HCT116 (cell line): Measurements from ENCODE around the gene SLCO4A1. TPM values are rescaled to one million over a fixed set of nuclear protein-coding genes. Genes with fewer than 3 reads are reported as not detected.

Experiments used
- ATAC-seq: fragments of 200-7000 bp; cut with Tn5 transposase; 2 replicates; pipeline ENCODE4 v1.9.1; 2020; ENCODE audit warnings: mild to moderate bottlenecking, moderate library complexity
- BruUV-seq: library from RNA; stranded (reverse); fragments of 400-500 nt; replicated peaks from 2 replicates; lab custom pipeline; 2021; lab: Mats Ljungman, UMichigan
- CTCF ChIA-PET: fragments of 300-600 bp; sonication (Branson Sonifier 250); formaldehyde crosslinking; loops from one replicate; lab custom pipeline; 2021; ENCODE audit warnings: antibody characterized with exemption; lab: Charles Lee
- POLR2A ChIA-PET: fragments of 300-600, 350-600 bp; sonication (Branson Sonifier 250); formaldehyde crosslinking; loops from one replicate; lab custom pipeline; 2021; ENCODE audit warnings: antibody characterized with exemption; lab: Charles Lee
- RAD21 ChIA-PET, 2 experiments: fragments of 300-600 bp; sonication (Branson Sonifier 250); formaldehyde crosslinking; loops; one replicate each; lab custom pipeline; 2023; ENCODE audit warnings: low total read pairs in 2 of 2; ENCODE audit not compliant: uncharacterized antibody in 2 of 2, unreplicated experiment in 2 of 2, low non-redundant PET in 1 of 2; lab: Charles Lee
- DNase-seq: peaks from one replicate; pipeline ENCODE4 v3.0.0-alpha.2; 2010; ENCODE audit warnings: low read depth, low spot score
- H2AFZ ChIP-seq: fragments of 200-600 bp; shearing (Covaris generic), sonication (generic); 2 replicates; pipeline ENCODE4 v1.6.1; 2017; ENCODE audit warnings: low read depth, mixed run types, mixed read lengths, antibody characterized with exemption, low read length; ENCODE audit not compliant: poor library complexity, severe bottlenecking
- H3K27ac ChIP-seq: 2 replicates; pipeline ENCODE4 v1.5.1; 2012; ENCODE audit warnings: low read depth, low read length
- H3K27me3 ChIP-seq: fragments of 200-600 bp; sonication (generic); 2 replicates; pipeline ENCODE4 v1.6.1; 2016; ENCODE audit warnings: mixed run types, low read length, mixed read lengths; ENCODE audit not compliant: insufficient read depth
- H3K36me3 ChIP-seq, 2 experiments: fragments of 200-500 bp in 1 of 2; fragments of 200-600 bp in 1 of 2; sonication (Bioruptor generic) in 1 of 2; sonication (generic) in 1 of 2; 2 replicates each; pipeline versions ENCODE4 v1.5.1 to v1.6.1; 2014 to 2016; ENCODE audit warnings: low read length in 2 of 2, inconsistent platforms in 1 of 2, mixed read lengths in 1 of 2, mixed run types in 1 of 2; ENCODE audit not compliant: insufficient read depth in 2 of 2, control insufficient read depth in 1 of 2
- H3K4me1 ChIP-seq, 2 experiments: fragments of 200-600 bp in 1 of 2; sonication (generic) in 1 of 2; 2 replicates each; pipeline versions ENCODE4 v1.5.1 to v1.6.1; 2012 to 2017; ENCODE audit warnings: low read length in 2 of 2, inconsistent platforms in 1 of 2, mild to moderate bottlenecking in 1 of 2, mixed read lengths in 1 of 2, mixed run types in 1 of 2, moderate library complexity in 1 of 2; ENCODE audit not compliant: insufficient read depth in 2 of 2, control insufficient read depth in 1 of 2
- H3K4me2 ChIP-seq: fragments of 200-600 bp; sonication (generic); 2 replicates; pipeline ENCODE4 v1.6.1; 2017; ENCODE audit warnings: mixed run types, low read length, mixed read lengths
- H3K4me3 ChIP-seq, 2 experiments: fragments of 200-600 bp in 1 of 2; sonication (generic) in 1 of 2; replicated peaks in 1 of 2; 2 replicates each; pipeline ENCODE4 v1.5.1; 2011 to 2016; ENCODE audit warnings: low read length in 2 of 2, control low read depth in 1 of 2, low read depth in 1 of 2, mild to moderate bottlenecking in 1 of 2, mixed read lengths in 1 of 2, mixed run types in 1 of 2
- H3K79me2 ChIP-seq: fragments of 200-600 bp; sonication (generic); 2 replicates; pipeline ENCODE4 v1.6.1; 2017; ENCODE audit warnings: mild to moderate bottlenecking, mixed run types, low read length, moderate library complexity, mixed read lengths; ENCODE audit not compliant: insufficient read depth
- H3K9ac ChIP-seq: fragments of 200-600 bp; sonication (generic); 2 replicates; pipeline ENCODE4 v1.6.1; 2016; ENCODE audit warnings: low read length, mixed read lengths
- H3K9me2 ChIP-seq: fragments of 200-600 bp; sonication (generic), shearing (Covaris generic); 2 replicates; pipeline ENCODE4 v1.6.1; 2017; ENCODE audit warnings: mixed run types, mild to moderate bottlenecking, moderate library complexity; ENCODE audit not compliant: insufficient read depth
- H3K9me3 ChIP-seq, 2 experiments: fragments of 200-500 bp in 1 of 2; fragments of 200-600 bp in 1 of 2; sonication (Bioruptor generic) in 1 of 2; sonication (generic) in 1 of 2; 2 replicates each; pipeline ENCODE4 v1.6.1; 2014 to 2017; ENCODE audit warnings: low read length in 2 of 2, mixed read lengths in 2 of 2, inconsistent platforms in 1 of 2, low read depth in 1 of 2, mild to moderate bottlenecking in 1 of 2, mixed run types in 1 of 2, moderate library complexity in 1 of 2; ENCODE audit not compliant: control insufficient read depth in 1 of 2, insufficient read depth in 1 of 2
- H4K20me1 ChIP-seq: fragments of 200-600 bp; sonication (generic), shearing (Covaris generic); 2 replicates; pipeline ENCODE4 v1.6.1; 2017; ENCODE audit warnings: mixed run types, mild to moderate bottlenecking, moderate library complexity; ENCODE audit not compliant: insufficient read depth
- ATF3 ChIP-seq: IDR thresholded peaks from 2 replicates; pipeline ENCODE4 v1.6.1; 2012
- CBX3 ChIP-seq: IDR thresholded peaks from 2 replicates; pipeline ENCODE4 v1.6.1; 2012; ENCODE audit warnings: low read depth
- CEBPB ChIP-seq: IDR thresholded peaks from 2 replicates; pipeline ENCODE4 v1.6.1; 2012; ENCODE audit warnings: low read depth
- CTCF ChIP-seq, 3 experiments: fragments of 200-600 bp in 1 of 3; sonication (generic) in 1 of 3; IDR thresholded peaks in 2 of 3; conservative IDR thresholded peaks in 1 of 3; 2 replicates each; pipeline ENCODE4 v1.5.1; 2012 to 2017; ENCODE audit warnings: low read depth in 2 of 3, low read length in 2 of 3, antibody characterized with exemption in 1 of 3, borderline replicate concordance in 1 of 3, control low read depth in 1 of 3, mild to moderate bottlenecking in 1 of 3, mixed read lengths in 1 of 3, mixed run types in 1 of 3, moderate library complexity in 1 of 3; ENCODE audit not compliant: insufficient read depth in 1 of 3
- EZH2phosphoT487 ChIP-seq: fragments of 200-600 bp; IDR thresholded peaks from 2 replicates; pipeline ENCODE4 v1.6.1; 2018; ENCODE audit warnings: antibody characterized with exemption, borderline replicate concordance
- FOSL1 ChIP-seq: IDR thresholded peaks from 2 replicates; pipeline ENCODE4 v1.6.1; 2012; ENCODE audit warnings: low read depth
- POLR2A ChIP-seq: IDR thresholded peaks from 2 replicates; pipeline ENCODE4 v1.7.0; 2011; ENCODE audit warnings: borderline replicate concordance; ENCODE audit not compliant: insufficient read depth, insufficient read length; ENCODE audit errors: extremely low read depth
- POLR2AphosphoS5 ChIP-seq: IDR thresholded peaks from 2 replicates; pipeline ENCODE4 v1.6.1; 2011; ENCODE audit warnings: mild to moderate bottlenecking, low read depth, low read length, moderate library complexity
- SIN3A ChIP-seq: IDR thresholded peaks from 2 replicates; pipeline ENCODE4 v1.6.1; 2012; ENCODE audit warnings: low read depth
- SP1 ChIP-seq: IDR thresholded peaks from 2 replicates; pipeline ENCODE4 v1.6.1; 2012; ENCODE audit warnings: low read depth
- SRF ChIP-seq: IDR thresholded peaks from 2 replicates; pipeline ENCODE4 v1.6.1; 2012; ENCODE audit warnings: low read depth
- TCF7L2 ChIP-seq: IDR thresholded peaks from 2 replicates; pipeline ENCODE4 v1.7.0; 2011; ENCODE audit warnings: borderline replicate concordance, inconsistent platforms; ENCODE audit not compliant: insufficient read depth, insufficient read length; ENCODE audit errors: extremely low read depth
- YY1 ChIP-seq: IDR thresholded peaks from 2 replicates; pipeline ENCODE4 v1.6.1; 2011; ENCODE audit warnings: low read length, low read depth, moderate library complexity, mild to moderate bottlenecking; ENCODE audit not compliant: insufficient replicate concordance; ENCODE audit errors: extremely low read depth
- ZBTB33 ChIP-seq: IDR thresholded peaks from 2 replicates; pipeline ENCODE4 v1.6.1; 2011; ENCODE audit warnings: mild to moderate bottlenecking, low read length, moderate library complexity; ENCODE audit not compliant: insufficient replicate concordance; ENCODE audit errors: extremely low read depth
- ZFX ChIP-seq: fragments of 450-650 bp; IDR thresholded peaks from 2 replicates; pipeline ENCODE4 v1.6.1; 2017
- ZNF274 ChIP-seq: fragments of 200-500 bp; sonication (Bioruptor generic); IDR thresholded peaks from 2 replicates; pipeline ENCODE4 v1.6.1; 2014; ENCODE audit warnings: mild to moderate bottlenecking, low read depth, low read length, inconsistent platforms
- intact Hi-C: fragments of 100-400 bp; cut with micrococcal nuclease; formaldehyde crosslinking; loops from 2 replicates; pipeline ENCODE4 v1.10.0; 2022
- total RNA-seq: library from RNA; stranded (reverse); gene quantifications from one replicate; pipeline ENCODE4 v1.2.1, GENCODE V29; 2021; ENCODE audit not compliant: unreplicated experiment

SLCO4A1 gene
- total RNA-seq, 1 experiment from 2014 or later = 107 TPM

- H3K9me2 ChIP-seq = no peaks in the 10 kb centered on the region
- ATAC-seq (no peak), DNase-seq (no peak)
- intact Hi-C loops = no loop called here
- H3K36me3 ChIP-seq = no peaks in the 10 kb centered on the region
- no peak overlapping the region for H3K4me3 ChIP-seq
- no peak overlapping the region for H2AFZ ChIP-seq
- RAD21 ChIA-PET = no interaction called here
- BruUV-seq = no TSS peak
- H3K9me3 ChIP-seq = no peaks in the 10 kb centered on the region
- no peak overlapping the region; the same call in 1 of the 2 replicates for H3K27ac ChIP-seq
- POLR2A ChIA-PET = no interaction called here
- H3K9ac ChIP-seq = no peak overlapping the region
- CTCF ChIA-PET = interaction anchor here (1.0 kb wide), 1 partner anchor 20 kb away, joined by 3 read pairs; no protein-coding TSS in a partner anchor
- no peaks in the 10 kb centered on the region for H3K27me3 ChIP-seq
- H3K4me1 ChIP-seq = peaks cover 6 to 24% of the 10 kb centered on the region in 2 experiments
- 0 out of 2 replicates have a peak overlapping the region, but pooled peaks have one; percentile 32 for H3K4me2 ChIP-seq
- H3K79me2 ChIP-seq = no peaks in the 10 kb centered on the region
- TF ChIP-seq SP1 (no peak), POLR2AphosphoS5 (no peak), ATF3 (no peak), ZBTB33 (no peak), ZFX (no peak), POLR2A (no peak), FOSL1 (no peak), ZNF274 (no peak), TCF7L2 (no peak), CBX3 (no peak), CEBPB (no peak), SIN3A (no peak), CTCF (IDR thresholded peaks at IDR 0.05 in 2 of 3, conservative IDR thresholded peaks at IDR 0.05 in 1 of 3; ENCODE audit: borderline replicate concordance in 1 of 3, insufficient read depth in 1 of 3, low read depth in 2 of 3, low read length in 2 of 3) (no peak), EZH2phosphoT487 (no peak), YY1 (no peak), SRF (no peak)
- H4K20me1 ChIP-seq = no peaks in the 10 kb centered on the region
Measured at GRCh38 chr20:62688083-62688482, 45.8 kb downstream of the SLCO4A1 start.
